ENCODE results near the gene HMGCLL1. TPM values are rescaled to one million over a fixed set of nuclear protein-coding genes. Genes with fewer than 3 reads are reported as not detected.

The HMGCLL1 gene
- total and polyA plus RNA-seq, 4 donors = 0.24 to 0.93 (median 0.66) TPM

DNA sequence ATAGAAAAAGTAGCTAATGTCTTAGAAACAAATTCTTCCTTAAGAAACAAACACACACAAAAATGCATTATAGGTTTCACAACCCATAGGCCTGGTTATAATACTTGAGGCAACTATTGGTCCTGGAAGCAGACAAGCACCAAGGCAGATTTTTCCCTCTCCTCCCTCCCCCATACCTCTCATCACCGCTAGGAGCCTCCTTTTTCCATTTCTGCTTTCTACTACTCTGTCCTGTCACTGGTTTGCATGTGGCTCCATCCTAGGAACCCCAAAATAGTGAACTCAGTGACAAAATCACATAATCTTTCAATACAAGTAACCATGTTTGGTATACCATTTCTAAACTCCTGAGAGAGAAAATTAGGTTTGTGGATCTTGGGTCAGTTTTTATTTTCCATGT is 66.1 kb downstream of the HMGCLL1 start:
- no peaks in the 10 kb centered on the region for H3K4me1 ChIP-seq (ENCODE audit: control insufficient read depth in 4 of 4, insufficient read depth in 4 of 4, low read length in 3 of 4)
- no peak overlapping the region for H3K27ac ChIP-seq (ENCODE audit: low read depth in 1 of 2, low read length in 2 of 2)
- 47% methylated on average over 1 of the region's 1 CpG for WGBS
- H3K36me3 ChIP-seq (ENCODE audit: control insufficient read depth in 4 of 4, insufficient read depth in 3 of 4, low read depth in 1 of 4, low read length in 3 of 4) = no peaks in the 10 kb centered on the region
- H3K9me3 ChIP-seq (ENCODE audit: control insufficient read depth in 4 of 4, low read length in 3 of 4) = no peaks in the 10 kb centered on the region
- no peak overlapping the region for H3K4me3 ChIP-seq (ENCODE audit: low read depth in 1 of 3, low read length in 3 of 3)
- H3K27me3 ChIP-seq (ENCODE audit: control insufficient read depth in 4 of 4, insufficient read depth in 4 of 4, low read length in 3 of 4) = no peaks in the 10 kb centered on the region
- DNase-seq (ENCODE audit: low spot score) = no peak
- no peak for TF ChIP-seq RAD21 (IDR thresholded peaks at IDR 0.05)
- TF ChIP-seq, protein P1, sequence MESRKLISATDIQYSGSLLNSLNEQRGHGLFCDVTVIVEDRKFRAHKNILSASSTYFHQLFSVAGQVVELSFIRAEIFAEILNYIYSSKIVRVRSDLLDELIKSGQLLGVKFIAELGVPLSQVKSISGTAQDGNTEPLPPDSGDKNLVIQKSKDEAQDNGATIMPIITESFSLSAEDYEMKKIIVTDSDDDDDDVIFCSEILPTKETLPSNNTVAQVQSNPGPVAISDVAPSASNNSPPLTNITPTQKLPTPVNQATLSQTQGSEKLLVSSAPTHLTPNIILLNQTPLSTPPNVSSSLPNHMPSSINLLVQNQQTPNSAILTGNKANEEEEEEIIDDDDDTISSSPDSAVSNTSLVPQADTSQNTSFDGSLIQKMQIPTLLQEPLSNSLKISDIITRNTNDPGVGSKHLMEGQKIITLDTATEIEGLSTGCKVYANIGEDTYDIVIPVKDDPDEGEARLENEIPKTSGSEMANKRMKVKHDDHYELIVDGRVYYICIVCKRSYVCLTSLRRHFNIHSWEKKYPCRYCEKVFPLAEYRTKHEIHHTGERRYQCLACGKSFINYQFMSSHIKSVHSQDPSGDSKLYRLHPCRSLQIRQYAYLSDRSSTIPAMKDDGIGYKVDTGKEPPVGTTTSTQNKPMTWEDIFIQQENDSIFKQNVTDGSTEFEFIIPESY (IDR thresholded peaks at IDR 0.05) = no peak
- no peak for TF ChIP-seq RXRA (IDR thresholded peaks at IDR 0.05)
- no peak for TF ChIP-seq NR2F2 (IDR thresholded peaks at IDR 0.05)
- TF ChIP-seq, protein P2, sequence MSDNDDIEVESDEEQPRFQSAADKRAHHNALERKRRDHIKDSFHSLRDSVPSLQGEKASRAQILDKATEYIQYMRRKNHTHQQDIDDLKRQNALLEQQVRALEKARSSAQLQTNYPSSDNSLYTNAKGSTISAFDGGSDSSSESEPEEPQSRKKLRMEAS (IDR thresholded peaks at IDR 0.05) = no peak
- no peak for TF ChIP-seq EGR1 (IDR thresholded peaks at IDR 0.05; ENCODE audit: low read depth in 2 of 2)
- H3K9ac ChIP-seq (ENCODE audit: low read depth in 1 of 2, low read length in 2 of 2) = no peak overlapping the region

DNA sequence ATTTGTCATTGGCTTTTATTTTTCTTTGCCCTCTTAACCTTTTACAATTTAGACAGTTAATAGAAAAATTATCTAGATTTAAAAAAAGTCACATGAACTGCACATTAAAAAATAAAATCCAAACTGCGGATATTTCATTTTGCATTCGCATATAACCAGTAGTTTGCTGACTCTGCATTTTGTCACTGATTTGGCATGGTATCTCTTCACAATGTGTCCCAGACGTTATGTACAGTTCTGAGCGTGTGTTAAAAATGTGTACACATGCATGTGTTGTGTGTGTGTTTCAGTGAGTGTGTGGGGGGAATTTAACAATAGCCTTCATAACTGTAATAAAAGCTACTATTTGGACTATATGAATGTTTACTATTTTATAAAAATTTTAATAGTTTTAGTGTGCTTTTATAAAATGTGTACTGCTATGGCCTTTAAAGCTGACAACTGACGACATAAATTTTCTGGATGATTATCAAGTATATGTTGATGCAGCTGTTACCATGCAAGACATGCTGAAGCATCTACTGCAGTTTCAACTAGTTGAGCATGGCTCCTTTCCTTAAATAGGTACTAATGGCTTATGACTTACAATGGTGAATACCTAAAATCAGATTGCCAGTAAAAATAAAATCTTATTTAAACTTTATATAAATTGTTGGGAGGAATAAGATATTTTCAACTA is 67.7 kb downstream of the HMGCLL1 start:
- Histone ChIP-seq H3K9me3 (ENCODE audit: control insufficient read depth in 4 of 4, low read length in 3 of 4) (no peaks in the 10 kb centered on the region), H3K36me3 (ENCODE audit: control insufficient read depth in 4 of 4, insufficient read depth in 3 of 4, low read depth in 1 of 4, low read length in 3 of 4) (no peaks in the 10 kb centered on the region), H3K27ac (ENCODE audit: low read depth in 1 of 2, low read length in 2 of 2) (no peak overlapping the region), H3K27me3 (ENCODE audit: control insufficient read depth in 4 of 4, insufficient read depth in 4 of 4, low read length in 3 of 4) (no peaks in the 10 kb centered on the region), H3K9ac (ENCODE audit: low read depth in 1 of 2, low read length in 2 of 2) (no peak overlapping the region), H3K4me1 (ENCODE audit: control insufficient read depth in 4 of 4, insufficient read depth in 4 of 4, low read length in 3 of 4) (no peaks in the 10 kb centered on the region), H3K4me3 (ENCODE audit: low read depth in 1 of 3, low read length in 3 of 3) (no peak overlapping the region)
- TF ChIP-seq SP1 (IDR thresholded peaks at IDR 0.05) (no peak), FOXA1 (IDR thresholded peaks at IDR 0.05) (no peak), YY1 (IDR thresholded peaks at IDR 0.05) (no peak), GABPA (IDR thresholded peaks at IDR 0.05 in 1 of 2, conservative IDR thresholded peaks at IDR 0.05 in 1 of 2) (no peak), TAF1 (conservative IDR thresholded peaks at IDR 0.05) (no peak)
- TF ChIP-seq, protein P3, sequence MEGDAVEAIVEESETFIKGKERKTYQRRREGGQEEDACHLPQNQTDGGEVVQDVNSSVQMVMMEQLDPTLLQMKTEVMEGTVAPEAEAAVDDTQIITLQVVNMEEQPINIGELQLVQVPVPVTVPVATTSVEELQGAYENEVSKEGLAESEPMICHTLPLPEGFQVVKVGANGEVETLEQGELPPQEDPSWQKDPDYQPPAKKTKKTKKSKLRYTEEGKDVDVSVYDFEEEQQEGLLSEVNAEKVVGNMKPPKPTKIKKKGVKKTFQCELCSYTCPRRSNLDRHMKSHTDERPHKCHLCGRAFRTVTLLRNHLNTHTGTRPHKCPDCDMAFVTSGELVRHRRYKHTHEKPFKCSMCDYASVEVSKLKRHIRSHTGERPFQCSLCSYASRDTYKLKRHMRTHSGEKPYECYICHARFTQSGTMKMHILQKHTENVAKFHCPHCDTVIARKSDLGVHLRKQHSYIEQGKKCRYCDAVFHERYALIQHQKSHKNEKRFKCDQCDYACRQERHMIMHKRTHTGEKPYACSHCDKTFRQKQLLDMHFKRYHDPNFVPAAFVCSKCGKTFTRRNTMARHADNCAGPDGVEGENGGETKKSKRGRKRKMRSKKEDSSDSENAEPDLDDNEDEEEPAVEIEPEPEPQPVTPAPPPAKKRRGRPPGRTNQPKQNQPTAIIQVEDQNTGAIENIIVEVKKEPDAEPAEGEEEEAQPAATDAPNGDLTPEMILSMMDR (IDR thresholded peaks at IDR 0.05; ENCODE audit: low read depth, low read length, missing input control) = no peak
- TF ChIP-seq, protein P4, sequence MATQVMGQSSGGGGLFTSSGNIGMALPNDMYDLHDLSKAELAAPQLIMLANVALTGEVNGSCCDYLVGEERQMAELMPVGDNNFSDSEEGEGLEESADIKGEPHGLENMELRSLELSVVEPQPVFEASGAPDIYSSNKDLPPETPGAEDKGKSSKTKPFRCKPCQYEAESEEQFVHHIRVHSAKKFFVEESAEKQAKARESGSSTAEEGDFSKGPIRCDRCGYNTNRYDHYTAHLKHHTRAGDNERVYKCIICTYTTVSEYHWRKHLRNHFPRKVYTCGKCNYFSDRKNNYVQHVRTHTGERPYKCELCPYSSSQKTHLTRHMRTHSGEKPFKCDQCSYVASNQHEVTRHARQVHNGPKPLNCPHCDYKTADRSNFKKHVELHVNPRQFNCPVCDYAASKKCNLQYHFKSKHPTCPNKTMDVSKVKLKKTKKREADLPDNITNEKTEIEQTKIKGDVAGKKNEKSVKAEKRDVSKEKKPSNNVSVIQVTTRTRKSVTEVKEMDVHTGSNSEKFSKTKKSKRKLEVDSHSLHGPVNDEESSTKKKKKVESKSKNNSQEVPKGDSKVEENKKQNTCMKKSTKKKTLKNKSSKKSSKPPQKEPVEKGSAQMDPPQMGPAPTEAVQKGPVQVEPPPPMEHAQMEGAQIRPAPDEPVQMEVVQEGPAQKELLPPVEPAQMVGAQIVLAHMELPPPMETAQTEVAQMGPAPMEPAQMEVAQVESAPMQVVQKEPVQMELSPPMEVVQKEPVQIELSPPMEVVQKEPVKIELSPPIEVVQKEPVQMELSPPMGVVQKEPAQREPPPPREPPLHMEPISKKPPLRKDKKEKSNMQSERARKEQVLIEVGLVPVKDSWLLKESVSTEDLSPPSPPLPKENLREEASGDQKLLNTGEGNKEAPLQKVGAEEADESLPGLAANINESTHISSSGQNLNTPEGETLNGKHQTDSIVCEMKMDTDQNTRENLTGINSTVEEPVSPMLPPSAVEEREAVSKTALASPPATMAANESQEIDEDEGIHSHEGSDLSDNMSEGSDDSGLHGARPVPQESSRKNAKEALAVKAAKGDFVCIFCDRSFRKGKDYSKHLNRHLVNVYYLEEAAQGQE (IDR thresholded peaks at IDR 0.05) = no peak
- WGBS = 79% methylated on average over 5 of the region's 5 CpGs
- no peak for DNase-seq (ENCODE audit: low spot score)
